Keratinocyte (primary cell): ENCODE results near the gene METTL22. TPM values are rescaled to one million over a fixed set of nuclear protein-coding genes. Genes with fewer than 3 reads are reported as not detected.
A peak's percentile ranks its signal among the peaks of the same experiment; 100 is the strongest.

ENCODE experiments used
- DNase-seq: peaks from one replicate; pipeline ENCODE4 v3.0.0-alpha.2; 2011; ENCODE audit warnings: low read depth, missing footprints, low spot score
- FAIRE-seq: peaks from 2 replicates; lab custom pipeline; 2011; peaks lifted over from hg19 to GRCh38; lab: Jason Lieb, UNC
- H2AFZ ChIP-seq: 2 replicates; pipeline ENCODE4 v1.6.0; 2012; ENCODE audit warnings: low read length, control low read depth, inconsistent platforms; ENCODE audit not compliant: control insufficient read depth
- H3K27ac ChIP-seq: 2 replicates; pipeline ENCODE4 v1.5.1; 2011; ENCODE audit warnings: low read length; ENCODE audit not compliant: control insufficient read depth, insufficient read depth
- H3K27me3 ChIP-seq: 3 replicates; pipeline ENCODE4 v1.6.0; 2011; ENCODE audit warnings: low read length; ENCODE audit not compliant: control insufficient read depth, insufficient read depth; ENCODE audit errors: extremely low read depth
- H3K36me3 ChIP-seq, 2 experiments: 2 replicates in 1 of 2; 3 replicates in 1 of 2; pipeline ENCODE4 v1.5.1; 2011; ENCODE audit warnings: low read length in 2 of 2, mild to moderate bottlenecking in 1 of 2; ENCODE audit not compliant: control insufficient read depth in 2 of 2, insufficient read depth in 2 of 2; ENCODE audit errors: extremely low read depth in 1 of 2
- H3K4me1 ChIP-seq: 3 replicates; pipeline ENCODE4 v1.5.1; 2011; ENCODE audit warnings: low read length; ENCODE audit not compliant: control insufficient read depth, insufficient read depth; ENCODE audit errors: extremely low read depth
- H3K4me2 ChIP-seq: 3 replicates; pipeline ENCODE4 v1.6.0; 2011; ENCODE audit warnings: low read depth, low read length; ENCODE audit not compliant: control insufficient read depth, insufficient read depth; ENCODE audit errors: extremely low read depth
- H3K4me3 ChIP-seq, 3 experiments: fragments of 200-600 bp in 1 of 3; sonication (generic) in 1 of 3; 2 replicates in 2 of 3; 3 replicates in 1 of 3; pipeline ENCODE4 v1.5.1; 2011 to 2016; ENCODE audit warnings: low read length in 3 of 3, mild to moderate bottlenecking in 3 of 3, control low read depth in 2 of 3, inconsistent platforms in 1 of 3, low read depth in 1 of 3, mixed read lengths in 1 of 3, mixed run types in 1 of 3, moderate library complexity in 1 of 3; ENCODE audit not compliant: control insufficient read depth in 2 of 3, insufficient read depth in 2 of 3; ENCODE audit errors: extremely low read depth in 1 of 3
- H3K79me2 ChIP-seq: 2 replicates; pipeline ENCODE4 v1.6.0; 2012; ENCODE audit warnings: low read length; ENCODE audit not compliant: control insufficient read depth, insufficient read depth
- H3K9ac ChIP-seq: 3 replicates; pipeline ENCODE4 v1.6.0; 2011; ENCODE audit warnings: low read length; ENCODE audit not compliant: control insufficient read depth, insufficient read depth; ENCODE audit errors: extremely low read depth
- H3K9me1 ChIP-seq: 3 replicates; pipeline ENCODE4 v1.6.0; 2011; ENCODE audit warnings: low read length; ENCODE audit not compliant: control insufficient read depth, insufficient read depth; ENCODE audit errors: extremely low read depth
- H3K9me3 ChIP-seq: 2 replicates; pipeline ENCODE4 v1.5.1; 2012; ENCODE audit warnings: low read depth, low read length; ENCODE audit not compliant: control insufficient read depth
- H4K20me1 ChIP-seq: 3 replicates; pipeline ENCODE4 v1.6.0; 2011; ENCODE audit warnings: low read length; ENCODE audit not compliant: control insufficient read depth, insufficient read depth; ENCODE audit errors: extremely low read depth
- EZH2 ChIP-seq: IDR thresholded peaks from one replicate; pipeline ENCODE4 v1.6.1; 2012; ENCODE audit warnings: inconsistent platforms, mild to moderate bottlenecking, low read length, moderate library complexity
- dilution Hi-C: fragments of 300-500 bp; cut with MboI; formaldehyde crosslinking; loops from one replicate; pipeline ENCODE4 v1.7.0; 2020; ENCODE audit warnings: low sequenced_read_pairs; ENCODE audit not compliant: extremely low pct_ligation_motif_present
- polyA plus RNA-seq, 5 experiments: library from polyadenylated mRNA; depleted of rRNA in 3 of 5; stranded (reverse) in 3 of 5; stranded (forward) in 1 of 5; unstranded in 1 of 5; fragments of >200 nt; gene quantifications; 1 replicate in 1 of 5; 2 replicates in 3 of 5; 3 replicates in 1 of 5; pipeline versions ENCODE4 v1.2.1 to v1.2.3, GENCODE V29; 2011 to 2012; ENCODE audit warnings: missing spikeins in 2 of 5, low read depth in 1 of 5, low replicate concordance in 1 of 5
- TF ChIP-seq, protein P1 (sequence below), 3 experiments: IDR thresholded peaks in 1 of 3; conservative IDR thresholded peaks in 1 of 3; optimal IDR thresholded peaks in 1 of 3; 2 replicates in 2 of 3; 3 replicates in 1 of 3; pipeline versions ENCODE3 to v1.5.1; 2011; ENCODE audit warnings: low read length in 3 of 3, mild to moderate bottlenecking in 3 of 3, moderate library complexity in 2 of 3, control low read depth in 1 of 3, inconsistent platforms in 1 of 3; ENCODE audit not compliant: insufficient read depth in 2 of 3; ENCODE audit errors: extremely low read depth in 1 of 3

The METTL22 gene
- polyA plus RNA-seq, 1 donor (not counting 4 experiments of a cell fraction or from before 2014, with no cell fraction given) = 31.1 TPM

- Histone ChIP-seq H3K79me2 (no peaks in the 10 kb centered on the region), H3K36me3 (no peaks in the 10 kb centered on the region), H3K27ac (no peak overlapping the region), H3K9ac (no peak overlapping the region), H2AFZ (no peak overlapping the region), H3K9me3 (peaks cover 10% of the 10 kb centered on the region), H3K4me1 (peaks cover 13% of the 10 kb centered on the region), H3K4me2 (no peak overlapping the region), H3K4me3 (no peak overlapping the region), H4K20me1 (peaks cover 2% of the 10 kb centered on the region), H3K9me1 (no peaks in the 10 kb centered on the region), H3K27me3 (no peaks in the 10 kb centered on the region)
- FAIRE-seq (no peak), DNase-seq (no peak)
- no peak for TF ChIP-seq EZH2
- TF ChIP-seq, protein P1, sequence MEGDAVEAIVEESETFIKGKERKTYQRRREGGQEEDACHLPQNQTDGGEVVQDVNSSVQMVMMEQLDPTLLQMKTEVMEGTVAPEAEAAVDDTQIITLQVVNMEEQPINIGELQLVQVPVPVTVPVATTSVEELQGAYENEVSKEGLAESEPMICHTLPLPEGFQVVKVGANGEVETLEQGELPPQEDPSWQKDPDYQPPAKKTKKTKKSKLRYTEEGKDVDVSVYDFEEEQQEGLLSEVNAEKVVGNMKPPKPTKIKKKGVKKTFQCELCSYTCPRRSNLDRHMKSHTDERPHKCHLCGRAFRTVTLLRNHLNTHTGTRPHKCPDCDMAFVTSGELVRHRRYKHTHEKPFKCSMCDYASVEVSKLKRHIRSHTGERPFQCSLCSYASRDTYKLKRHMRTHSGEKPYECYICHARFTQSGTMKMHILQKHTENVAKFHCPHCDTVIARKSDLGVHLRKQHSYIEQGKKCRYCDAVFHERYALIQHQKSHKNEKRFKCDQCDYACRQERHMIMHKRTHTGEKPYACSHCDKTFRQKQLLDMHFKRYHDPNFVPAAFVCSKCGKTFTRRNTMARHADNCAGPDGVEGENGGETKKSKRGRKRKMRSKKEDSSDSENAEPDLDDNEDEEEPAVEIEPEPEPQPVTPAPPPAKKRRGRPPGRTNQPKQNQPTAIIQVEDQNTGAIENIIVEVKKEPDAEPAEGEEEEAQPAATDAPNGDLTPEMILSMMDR (optimal IDR thresholded peaks at IDR 0.05 in 1 of 3, IDR thresholded peaks at IDR 0.05 in 1 of 3, conservative IDR thresholded peaks at IDR 0.05 in 1 of 3; ENCODE audit: extremely low read depth in 1 of 3, insufficient read depth in 2 of 3, low read length in 3 of 3) = no peak
- dilution Hi-C loops = no loop called here
These were observed 64.1 kb downstream of the METTL22 start for GRCh38 chr16:8685617-8686016.

- no peak overlapping the region for H3K4me3 ChIP-seq
- H3K9me3 ChIP-seq = peaks cover 10% of the 10 kb centered on the region
- no peaks in the 10 kb centered on the region for H3K36me3 ChIP-seq
- peaks cover 2% of the 10 kb centered on the region for H4K20me1 ChIP-seq
- no peak overlapping the region for H2AFZ ChIP-seq
- DNase-seq = no peak
- no peak for FAIRE-seq
- dilution Hi-C loops = no loop called here
- H3K27me3 ChIP-seq = no peaks in the 10 kb centered on the region
- H3K9me1 ChIP-seq = no peaks in the 10 kb centered on the region
- H3K4me1 ChIP-seq = peaks cover 13% of the 10 kb centered on the region
- H3K79me2 ChIP-seq = no peaks in the 10 kb centered on the region
- H3K4me2 ChIP-seq = peak overlapping the region; percentile 4
- H3K27ac ChIP-seq = no peak overlapping the region
- H3K9ac ChIP-seq = no peak overlapping the region
- TF ChIP-seq EZH2 = no peak
- TF ChIP-seq, protein P1 (optimal IDR thresholded peaks at IDR 0.05 in 1 of 3, IDR thresholded peaks at IDR 0.05 in 1 of 3, conservative IDR thresholded peaks at IDR 0.05 in 1 of 3; ENCODE audit: extremely low read depth in 1 of 3, insufficient read depth in 2 of 3, low read length in 3 of 3) = no peak
These were observed 64.6 kb downstream of the METTL22 start for GRCh38 chr16:8686031-8686621.
